GM12892 (cell line): ENCODE results near the gene RXRA.

Experiments
- DNase-seq: peaks from one replicate; pipeline ENCODE4 v3.0.0; 2011; ENCODE audit not compliant: insufficient read length
- FAIRE-seq: peaks from 2 replicates; lab custom pipeline; 2011; peaks lifted over from hg19 to GRCh38; lab: Jason Lieb, UNC
- POLR2A ChIP-seq: IDR thresholded peaks from 2 replicates; pipeline ENCODE4 v1.6.1; 2011; ENCODE audit warnings: low read depth, low read length, control low read depth
- POLR2AphosphoS5 ChIP-seq: IDR thresholded peaks from 2 replicates; pipeline ENCODE4 v1.6.1; 2011; ENCODE audit warnings: low read depth, low read length, control low read depth
- TAF1 ChIP-seq: IDR thresholded peaks from 2 replicates; pipeline ENCODE4 v1.6.1; 2011; ENCODE audit warnings: low read depth, mild to moderate bottlenecking, control low read depth, low read length, borderline replicate concordance

Gene RXRA

DNA sequence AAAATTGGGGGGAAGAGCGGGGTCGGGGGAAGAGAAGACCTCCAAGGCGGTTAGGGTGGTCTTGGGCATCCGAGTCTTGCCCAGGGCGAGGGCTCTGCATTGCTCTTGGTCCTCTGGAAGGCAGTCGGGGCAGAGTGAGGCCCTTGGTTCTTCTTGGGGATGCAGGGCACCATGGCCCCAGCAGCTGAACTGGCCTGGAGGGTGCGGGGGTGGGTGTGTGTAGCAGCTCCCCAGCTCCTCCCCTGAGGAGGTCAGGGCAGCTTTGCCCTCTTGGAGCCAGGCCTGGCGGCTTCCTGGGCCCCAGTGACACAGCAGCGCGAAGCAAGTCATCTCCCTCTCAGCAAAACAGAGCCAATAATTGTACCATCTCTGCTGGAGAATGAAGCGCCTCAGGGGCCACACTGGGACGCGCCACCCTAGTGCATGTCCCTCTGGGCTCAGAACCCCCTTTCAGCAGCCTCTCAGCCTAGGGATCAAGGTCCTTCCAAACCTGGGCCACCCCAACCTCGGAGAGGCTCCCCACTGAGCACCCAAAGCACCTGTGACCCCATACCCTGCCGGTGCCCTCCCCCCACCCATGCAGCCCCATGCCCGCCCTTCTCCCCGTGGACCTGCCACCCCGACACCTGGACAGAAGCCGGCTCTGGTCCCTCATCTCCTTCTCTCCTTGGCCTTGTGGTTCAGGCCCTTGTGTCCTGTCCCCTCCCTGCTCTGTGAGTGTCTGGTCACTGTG, 10.4 kb upstream of the RXRA start:
- DNase-seq (no peak), FAIRE-seq (no peak)
- TF ChIP-seq POLR2AphosphoS5 (no peak), POLR2A (no peak), TAF1 (no peak)

DNA sequence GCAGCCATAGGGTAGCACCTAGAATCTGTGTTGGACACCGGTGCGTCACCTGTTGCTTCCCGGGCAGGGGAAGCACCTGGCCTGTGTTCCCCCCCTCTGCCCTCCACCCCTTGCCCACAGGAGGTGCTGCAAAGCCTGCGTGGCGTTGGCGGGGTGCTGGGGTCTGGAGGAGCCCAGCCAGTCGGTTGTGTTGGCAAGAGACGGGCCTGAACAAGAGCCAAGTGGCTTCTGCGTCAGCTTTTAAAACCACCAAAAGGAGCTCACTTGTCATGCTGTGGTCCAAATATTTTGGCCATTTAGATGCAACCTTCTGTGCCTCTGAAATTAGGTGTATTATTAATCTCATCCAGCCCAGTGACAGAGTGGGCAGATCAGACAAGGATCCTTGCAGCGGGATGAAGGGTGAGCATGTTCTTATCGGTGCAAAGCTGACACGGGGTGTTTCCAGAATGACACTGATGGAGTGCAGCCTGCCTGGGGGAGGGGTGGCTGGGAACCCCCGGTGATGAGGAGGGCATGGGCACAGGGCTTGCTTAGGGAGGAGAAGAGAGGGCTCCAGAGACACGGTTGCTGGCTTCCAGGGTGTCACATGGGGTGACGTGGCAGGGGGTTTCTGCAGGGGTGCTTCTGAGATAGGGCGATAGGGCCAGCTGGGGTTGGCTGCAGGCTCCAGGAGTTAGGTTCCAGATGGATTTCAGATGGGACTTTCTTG, 9.7 kb upstream of the RXRA start:
- no peak for TF ChIP-seq TAF1
- TF ChIP-seq POLR2AphosphoS5, result no peak
- no peak for TF ChIP-seq POLR2A
- FAIRE-seq (no peak), DNase-seq (no peak)

DNA sequence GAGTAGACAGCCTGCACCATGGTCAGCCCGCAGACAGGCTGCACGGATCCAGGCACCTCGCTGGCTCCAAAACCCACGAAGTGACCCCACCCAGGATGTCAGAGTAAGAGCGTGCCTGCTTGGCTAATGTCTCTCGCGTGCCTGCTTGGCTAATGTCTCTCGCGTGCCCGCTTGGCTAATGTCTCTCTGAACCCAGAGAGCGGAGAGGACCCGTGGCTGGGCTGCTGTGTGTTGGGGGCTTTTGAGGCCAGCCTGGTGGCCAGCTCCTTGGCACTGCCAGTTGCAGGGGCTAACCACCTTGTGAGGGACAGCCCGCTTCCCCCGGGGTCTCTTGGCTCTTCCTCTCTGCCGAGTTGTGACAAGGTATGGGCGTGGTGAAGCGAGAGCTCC, 8.9 kb upstream of the RXRA start:
- FAIRE-seq (no peak), DNase-seq (no peak)
- TF ChIP-seq TAF1, result no peak
- TF ChIP-seq POLR2A, result no peak
- no peak for TF ChIP-seq POLR2AphosphoS5

DNA sequence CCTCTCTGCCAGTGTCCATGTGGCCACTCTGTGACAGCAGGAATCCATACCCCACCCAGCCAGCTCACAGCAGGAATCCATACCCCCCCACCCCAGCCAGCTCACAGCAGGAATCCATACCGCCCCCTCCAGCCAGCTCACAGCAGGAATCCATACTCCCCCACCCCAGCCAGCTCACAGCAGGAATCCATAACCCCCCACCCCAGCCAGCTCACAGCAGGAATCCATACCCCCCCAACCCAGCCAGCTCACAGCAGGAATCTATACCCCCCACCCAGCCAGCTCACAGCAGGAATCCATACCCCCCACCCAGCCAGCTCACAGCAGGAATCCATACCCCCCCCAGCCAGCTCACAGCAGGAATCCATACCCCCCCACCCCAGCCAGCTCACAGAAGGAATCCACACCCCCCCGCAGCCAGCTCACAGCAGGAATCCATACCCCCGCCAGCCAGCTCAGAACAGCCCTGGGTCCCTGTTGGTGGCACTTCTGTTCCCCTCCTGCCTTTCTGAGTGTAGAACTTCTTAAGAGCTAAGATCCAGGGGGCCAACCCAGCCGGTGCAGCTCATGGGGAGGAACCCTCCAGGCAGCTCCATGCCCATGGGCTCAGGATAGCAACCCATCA, 8.4 kb upstream of the RXRA start:
- DNase-seq, result no peak
- FAIRE-seq, result no peak

DNA sequence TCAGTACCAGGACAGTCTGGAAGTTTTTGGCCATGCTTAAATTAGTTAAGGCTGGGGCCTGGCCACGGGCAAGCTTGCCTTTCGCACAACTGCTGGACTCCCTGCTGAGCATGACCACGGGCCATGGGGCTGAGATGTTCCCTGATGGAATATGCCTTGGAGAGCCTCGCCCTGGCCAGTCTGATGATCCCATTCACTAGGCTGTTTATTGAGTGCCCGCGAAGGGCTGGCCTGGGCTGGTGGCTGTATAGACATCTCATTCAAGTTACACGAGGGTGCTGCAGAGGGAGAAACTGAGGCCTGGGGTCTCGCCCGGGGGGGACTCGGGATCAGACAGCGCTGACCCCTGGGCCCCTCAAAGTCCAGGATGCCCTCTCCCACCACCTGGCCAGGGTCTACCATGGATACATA, 7.8 kb upstream of the RXRA start:
- no peak for TF ChIP-seq TAF1
- no peak for TF ChIP-seq POLR2AphosphoS5
- FAIRE-seq (no peak), DNase-seq (no peak)

More for the DNA sequence above, 8.4 kb upstream of the RXRA start:
- TF ChIP-seq POLR2AphosphoS5, result no peak
- no peak for TF ChIP-seq POLR2A
- TF ChIP-seq TAF1, result no peak

DNA sequence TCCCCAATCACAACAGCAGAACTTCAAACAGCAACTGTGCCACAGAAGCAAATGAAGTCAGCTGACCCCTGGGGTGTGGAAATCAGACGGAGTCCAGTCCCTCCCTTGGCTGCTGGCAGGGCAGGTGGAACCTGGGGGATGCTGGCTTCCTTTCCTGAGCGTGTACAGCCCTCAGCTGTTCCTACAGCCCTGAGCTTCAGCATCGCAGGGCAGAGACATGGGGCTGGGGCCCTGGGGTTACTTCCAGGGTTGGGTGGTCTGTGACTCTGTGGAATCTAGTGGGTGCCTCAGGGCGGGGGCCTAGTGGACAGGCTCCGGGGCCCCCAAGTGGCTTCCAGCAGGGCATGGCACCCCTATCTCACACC, 7.3 kb upstream of the RXRA start:
- FAIRE-seq (no peak), DNase-seq (no peak)
- TF ChIP-seq POLR2A, result no peak
- TF ChIP-seq POLR2AphosphoS5, result no peak
- TF ChIP-seq TAF1, result no peak

DNA sequence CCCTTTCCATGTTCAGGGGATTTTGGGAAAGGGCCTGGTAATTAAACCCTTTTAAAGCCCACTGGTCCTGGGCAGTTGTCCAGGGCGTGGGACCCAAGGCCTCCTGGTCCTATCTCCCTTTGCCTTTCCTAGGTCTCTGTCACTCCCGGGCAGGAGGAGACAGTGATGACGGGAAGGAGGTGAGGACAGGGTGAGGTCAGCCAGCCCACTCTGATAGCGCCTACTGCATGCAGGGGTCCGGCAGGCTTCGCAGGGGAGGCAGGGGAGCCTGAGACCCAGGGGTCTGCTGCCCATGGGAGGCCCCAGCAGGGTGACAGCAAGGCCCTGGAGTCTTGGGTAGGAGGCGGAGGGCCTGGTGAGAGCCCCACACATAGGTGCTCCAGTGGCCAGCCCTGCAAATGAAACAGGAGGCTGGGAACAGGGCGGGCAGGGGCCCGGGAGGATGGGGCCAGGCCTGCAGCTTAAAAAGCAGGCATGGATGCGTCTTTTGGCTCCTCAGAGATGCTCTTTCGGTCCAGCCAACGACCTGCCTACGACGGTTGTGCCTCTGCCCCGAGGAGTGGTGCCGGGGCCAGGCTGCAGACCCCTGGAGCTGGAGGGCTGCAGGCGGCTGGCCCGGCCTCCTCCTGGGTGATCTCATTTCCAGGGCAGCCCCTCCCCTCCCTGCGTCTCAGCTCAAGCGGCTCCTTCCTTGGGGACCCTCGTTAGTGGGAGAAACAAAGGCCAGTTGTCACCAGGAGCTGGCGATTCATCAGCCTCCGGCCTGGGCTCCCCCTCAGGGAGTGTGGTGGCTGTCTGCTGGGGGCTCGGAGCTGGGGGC, 6.7 kb upstream of the RXRA start:
- FAIRE-seq, result no peak
- no peak for DNase-seq
- TF ChIP-seq POLR2AphosphoS5, result no peak
- no peak for TF ChIP-seq TAF1
- TF ChIP-seq POLR2A, result no peak

DNA sequence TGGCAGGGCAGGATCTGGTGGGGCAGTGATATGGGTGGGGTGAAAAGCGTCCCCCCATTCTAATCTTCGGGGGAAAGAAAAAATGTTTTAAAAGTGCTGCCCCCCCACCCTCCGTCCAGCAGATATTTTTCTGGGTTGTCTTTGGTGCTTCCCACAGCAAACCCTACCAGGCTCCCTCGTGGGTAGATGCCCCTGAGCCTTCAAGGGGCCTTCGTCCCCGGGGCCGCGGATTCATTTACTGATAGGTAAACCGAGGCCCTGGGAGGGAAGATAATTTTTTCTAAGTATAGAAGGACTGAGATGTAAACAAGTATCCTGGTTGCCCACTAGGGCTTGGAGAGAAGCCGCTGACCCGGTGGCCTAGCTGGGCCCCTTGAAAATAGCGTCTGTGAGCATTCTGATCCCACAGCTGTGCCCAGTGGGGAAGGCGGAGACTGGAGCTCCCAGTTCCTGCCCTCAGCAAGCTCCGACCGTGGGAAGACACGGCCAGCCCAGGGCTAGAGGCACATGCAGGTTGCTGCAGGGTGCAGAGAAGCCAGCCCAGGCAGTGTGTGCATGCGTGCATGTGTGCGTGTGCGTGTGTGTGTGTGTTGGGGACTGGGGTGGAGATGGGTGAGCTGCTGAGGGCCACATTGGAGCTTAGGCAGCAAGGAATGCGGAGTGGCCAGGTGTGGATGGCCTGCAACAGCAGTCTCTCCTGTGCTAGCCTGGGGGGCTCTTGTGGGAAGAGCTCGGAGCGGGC, 6.0 kb upstream of the RXRA start:
- no peak for DNase-seq
- TF ChIP-seq POLR2A, result no peak
- no peak for TF ChIP-seq TAF1
- no peak for TF ChIP-seq POLR2AphosphoS5
- FAIRE-seq, result no peak

DNA sequence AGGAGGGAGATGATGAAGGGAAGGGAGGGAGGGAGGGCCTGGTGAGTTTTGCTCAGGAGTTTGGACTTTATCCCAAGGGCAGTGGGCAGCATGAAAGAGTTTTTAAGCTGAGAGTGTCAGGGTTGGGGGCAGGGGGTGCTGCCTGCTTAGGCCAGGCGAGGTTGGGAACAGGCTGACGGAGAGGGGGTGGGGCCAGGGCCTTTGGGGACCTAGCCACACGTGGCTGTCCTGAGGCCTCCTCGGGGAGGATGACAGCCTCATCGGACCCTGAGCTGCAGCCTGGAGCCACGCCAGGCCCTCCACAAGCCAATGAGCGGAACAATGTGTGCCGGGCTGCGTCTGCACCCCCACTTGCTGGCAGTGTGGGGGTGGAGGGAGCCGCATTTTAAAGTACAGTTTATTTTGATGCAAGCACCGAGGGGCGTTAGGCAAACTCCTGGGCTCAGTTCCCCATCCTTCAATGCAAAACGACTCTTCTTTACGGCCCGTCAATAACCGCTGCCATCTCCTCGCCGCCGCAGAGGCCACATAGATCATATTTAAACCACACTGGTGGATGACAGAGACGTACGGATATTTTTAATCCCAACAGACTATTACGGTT, 5.3 kb upstream of the RXRA start:
- DNase-seq (no peak), FAIRE-seq (no peak)
- TF ChIP-seq POLR2A, result no peak
- TF ChIP-seq TAF1, result no peak
- no peak for TF ChIP-seq POLR2AphosphoS5

DNA sequence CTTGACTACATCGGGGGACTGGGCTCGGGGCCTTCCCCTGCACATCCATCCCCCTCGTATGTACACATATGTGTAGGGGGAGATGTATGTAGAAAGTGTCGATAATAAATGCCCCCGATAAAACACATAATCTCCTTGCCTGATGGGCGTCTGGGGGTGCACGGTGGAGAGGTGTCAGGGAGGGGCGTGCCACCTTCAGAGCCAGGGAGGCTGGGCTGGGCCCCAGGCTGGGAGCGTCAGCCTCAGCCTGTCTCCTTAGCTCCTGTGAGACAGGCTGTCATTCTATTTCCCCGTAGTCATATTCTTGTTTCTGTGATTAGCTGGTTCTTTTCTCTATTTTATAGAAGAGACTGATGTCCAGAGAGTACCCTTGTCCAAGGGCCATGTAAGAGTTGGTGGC, 4.7 kb upstream of the RXRA start:
- no peak for FAIRE-seq

More for the DNA sequence above, 4.7 kb upstream of the RXRA start:
- no peak for DNase-seq
- no peak for TF ChIP-seq TAF1
